ENCODE measurements around the gene CHIC2.

DNA sequence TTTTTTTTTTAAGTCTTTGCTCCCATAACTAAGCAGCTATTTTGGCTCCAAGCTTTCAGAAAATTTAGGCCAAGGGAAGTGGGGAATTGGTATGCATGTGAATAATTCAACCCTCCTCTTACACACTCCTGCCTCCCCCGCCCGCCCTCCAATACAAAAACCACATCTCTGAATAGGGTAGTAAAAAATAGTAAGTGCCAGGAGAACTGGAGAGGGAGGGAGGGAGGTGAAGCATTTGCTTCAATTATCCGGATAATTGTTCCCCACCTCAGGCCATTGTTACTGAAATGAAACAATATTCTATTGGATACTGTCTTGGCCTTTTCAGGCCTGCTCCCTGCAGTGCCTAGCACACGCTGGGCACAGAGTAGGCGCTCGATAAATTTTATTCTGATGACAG, 30.0 kb upstream of the CHIC2 start:
- TF ChIP-seq, protein P1, sequence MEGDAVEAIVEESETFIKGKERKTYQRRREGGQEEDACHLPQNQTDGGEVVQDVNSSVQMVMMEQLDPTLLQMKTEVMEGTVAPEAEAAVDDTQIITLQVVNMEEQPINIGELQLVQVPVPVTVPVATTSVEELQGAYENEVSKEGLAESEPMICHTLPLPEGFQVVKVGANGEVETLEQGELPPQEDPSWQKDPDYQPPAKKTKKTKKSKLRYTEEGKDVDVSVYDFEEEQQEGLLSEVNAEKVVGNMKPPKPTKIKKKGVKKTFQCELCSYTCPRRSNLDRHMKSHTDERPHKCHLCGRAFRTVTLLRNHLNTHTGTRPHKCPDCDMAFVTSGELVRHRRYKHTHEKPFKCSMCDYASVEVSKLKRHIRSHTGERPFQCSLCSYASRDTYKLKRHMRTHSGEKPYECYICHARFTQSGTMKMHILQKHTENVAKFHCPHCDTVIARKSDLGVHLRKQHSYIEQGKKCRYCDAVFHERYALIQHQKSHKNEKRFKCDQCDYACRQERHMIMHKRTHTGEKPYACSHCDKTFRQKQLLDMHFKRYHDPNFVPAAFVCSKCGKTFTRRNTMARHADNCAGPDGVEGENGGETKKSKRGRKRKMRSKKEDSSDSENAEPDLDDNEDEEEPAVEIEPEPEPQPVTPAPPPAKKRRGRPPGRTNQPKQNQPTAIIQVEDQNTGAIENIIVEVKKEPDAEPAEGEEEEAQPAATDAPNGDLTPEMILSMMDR (conservative IDR thresholded peaks at IDR 0.05; ENCODE audit: low read depth, low read length), result no peak
- TF ChIP-seq BHLHE40 (IDR thresholded peaks at IDR 0.05; ENCODE audit: low read depth, low read length), result no peak
- TF ChIP-seq POLR2A (IDR thresholded peaks at IDR 0.05; ENCODE audit: low read depth, low read length), result no peak
- TF ChIP-seq RAD21 (IDR thresholded peaks at IDR 0.05; ENCODE audit: low read length), result no peak
- no peak for TF ChIP-seq CEBPB (IDR thresholded peaks at IDR 0.05; ENCODE audit: low read depth, low read length)
- TF ChIP-seq SMC3 (IDR thresholded peaks at IDR 0.05; ENCODE audit: low read depth, low read length), result no peak
